Hepatic stellate cell (primary cell): ENCODE data around the gene SOX18.

Source experiments
- DNase-seq: peaks from one replicate; pipeline ENCODE4 v3.0.0; 2011; ENCODE audit warnings: low spot score

Gene SOX18

GRCh38 chr20:64067733-64068307 is 18.4 kb upstream of the SOX18 start:
- DNase-seq: no peak

DNA sequence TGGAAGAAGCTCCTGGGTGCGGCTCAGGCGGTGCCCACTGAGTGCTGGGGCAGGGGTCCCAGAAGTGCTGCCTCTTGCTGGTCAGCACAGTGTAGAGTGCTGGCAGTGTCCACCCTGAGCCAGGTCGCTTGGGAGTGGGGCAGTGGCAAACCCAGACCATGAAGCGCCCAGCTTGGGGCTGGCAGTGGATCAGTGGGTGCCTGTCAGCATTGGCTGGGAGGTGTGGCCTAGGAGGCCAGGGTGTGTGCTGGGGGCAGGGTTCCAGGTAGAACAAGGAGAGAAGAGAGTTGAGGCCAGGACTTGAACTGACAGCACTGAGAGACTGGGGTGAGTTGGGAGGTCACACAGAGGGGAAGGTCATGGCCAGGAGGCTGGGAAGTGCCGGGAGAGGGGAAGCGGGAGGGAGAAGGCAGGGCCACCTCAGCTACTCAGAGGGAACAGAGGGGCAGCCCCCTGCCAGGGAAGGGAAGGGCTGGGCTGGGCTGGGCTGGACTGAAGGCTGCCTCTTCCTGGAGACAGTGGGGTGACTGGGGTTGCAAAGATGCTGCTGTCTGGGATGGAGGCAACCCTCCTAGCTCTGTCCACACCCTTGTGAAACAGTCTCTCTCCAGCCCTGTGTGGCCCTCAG is 17.7 kb upstream of the SOX18 start:
- no peak for DNase-seq

DNA sequence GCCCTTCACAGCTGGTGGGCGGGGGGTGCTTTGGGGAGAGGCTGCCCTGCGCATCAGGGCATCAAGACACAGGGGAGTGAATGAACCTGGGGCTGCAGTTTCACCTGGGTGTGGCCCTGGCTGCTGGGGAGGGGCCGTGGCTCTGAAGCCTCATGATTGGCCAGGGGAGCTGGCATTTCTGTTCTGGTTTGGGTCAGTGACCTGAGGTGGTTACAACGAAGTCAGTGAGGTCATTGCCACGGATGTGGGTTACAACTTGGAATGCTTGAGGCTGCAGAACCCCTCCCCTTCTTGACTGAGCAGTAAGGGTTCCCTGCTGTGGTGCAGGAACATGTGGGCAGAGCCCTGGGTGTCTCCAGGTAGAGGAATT is 16.5 kb upstream of the SOX18 start:
- peak; percentile 89 for DNase-seq

DNA sequence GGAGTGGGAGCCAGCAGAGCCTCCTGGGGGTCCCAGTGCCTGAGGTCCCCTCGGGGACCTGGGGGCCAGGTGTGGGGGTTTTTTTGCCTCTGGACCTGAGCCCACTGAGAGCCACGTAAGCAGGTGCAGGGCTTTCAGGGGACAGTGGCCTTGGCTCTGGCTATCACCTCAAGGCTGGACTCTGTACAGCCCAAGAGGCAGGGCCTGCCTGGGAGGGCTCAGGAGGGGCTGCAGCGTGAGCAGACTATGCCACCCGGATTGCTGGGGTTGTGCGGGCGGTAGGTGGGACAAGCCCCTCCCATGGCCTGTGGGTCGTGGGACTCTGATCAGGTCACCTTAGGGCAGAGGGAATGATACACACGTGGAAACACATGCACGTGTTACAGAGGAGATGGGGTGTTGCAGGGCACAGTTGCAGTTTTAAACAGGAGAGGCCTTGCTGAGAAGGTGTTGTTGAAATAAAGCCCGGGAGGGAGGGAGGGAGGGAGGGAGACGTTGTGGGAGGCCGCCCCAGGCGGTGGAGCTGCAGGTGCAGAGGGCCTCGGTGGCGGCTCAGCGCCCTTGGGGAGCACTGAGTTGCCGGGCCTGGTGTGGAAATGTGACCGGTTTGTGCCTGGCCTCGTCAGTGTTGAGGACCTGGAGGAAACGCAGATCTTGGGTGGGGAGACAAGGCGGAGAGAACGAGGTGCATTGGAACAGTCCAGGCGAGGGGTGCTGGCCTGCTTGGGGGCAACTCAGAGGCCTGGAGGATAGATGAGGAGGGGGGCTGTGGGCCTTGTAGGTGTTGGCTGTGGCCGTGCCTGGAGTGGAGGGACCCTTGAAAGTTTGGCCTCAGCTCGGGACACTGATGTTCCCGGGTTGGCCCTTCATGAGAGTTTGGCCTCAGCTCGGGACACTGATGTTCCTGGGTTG is 15.9 kb upstream of the SOX18 start:
- no peak for DNase-seq

- DNase-seq: peak; percentile 83
Observed at GRCh38 chr20:64064145-64064698, 14.8 kb upstream of the SOX18 start.

- DNase-seq: peak; percentile 57
Observed at GRCh38 chr20:64063389-64064144, 14.1 kb upstream of the SOX18 start.

- DNase-seq: peak; percentile 99
Observed at GRCh38 chr20:64062596-64063388, 13.4 kb upstream of the SOX18 start, which contains the start of gene TCEA2. TSS of gene TCEA2 (plus strand) at chr20:64063198. CDS start at chr20:64063313, 115 bp downstream.

GRCh38 chr20:64062276-64062595 is 12.8 kb upstream of the SOX18 start:
- no peak for DNase-seq

DNA sequence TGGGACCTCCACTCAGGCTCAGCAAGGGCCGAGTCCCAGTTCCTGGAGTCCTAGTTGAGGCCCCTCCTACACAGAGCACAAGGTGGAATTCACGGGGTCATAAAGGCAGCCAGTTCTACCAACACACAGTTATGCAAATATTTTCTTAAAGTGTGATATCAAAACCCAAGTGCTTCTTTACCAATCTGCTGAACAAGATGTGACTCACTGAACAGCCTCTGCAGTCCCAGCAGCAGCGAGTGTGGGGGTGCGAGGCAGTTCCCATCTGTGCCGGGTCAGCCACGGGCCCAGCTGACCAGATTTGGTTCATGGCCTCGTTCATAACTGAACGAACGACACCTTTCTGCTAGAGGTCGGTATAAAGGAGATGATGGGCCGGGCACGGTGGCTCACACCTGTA is 9.1 kb upstream of the SOX18 start:
- no peak for DNase-seq

DNA sequence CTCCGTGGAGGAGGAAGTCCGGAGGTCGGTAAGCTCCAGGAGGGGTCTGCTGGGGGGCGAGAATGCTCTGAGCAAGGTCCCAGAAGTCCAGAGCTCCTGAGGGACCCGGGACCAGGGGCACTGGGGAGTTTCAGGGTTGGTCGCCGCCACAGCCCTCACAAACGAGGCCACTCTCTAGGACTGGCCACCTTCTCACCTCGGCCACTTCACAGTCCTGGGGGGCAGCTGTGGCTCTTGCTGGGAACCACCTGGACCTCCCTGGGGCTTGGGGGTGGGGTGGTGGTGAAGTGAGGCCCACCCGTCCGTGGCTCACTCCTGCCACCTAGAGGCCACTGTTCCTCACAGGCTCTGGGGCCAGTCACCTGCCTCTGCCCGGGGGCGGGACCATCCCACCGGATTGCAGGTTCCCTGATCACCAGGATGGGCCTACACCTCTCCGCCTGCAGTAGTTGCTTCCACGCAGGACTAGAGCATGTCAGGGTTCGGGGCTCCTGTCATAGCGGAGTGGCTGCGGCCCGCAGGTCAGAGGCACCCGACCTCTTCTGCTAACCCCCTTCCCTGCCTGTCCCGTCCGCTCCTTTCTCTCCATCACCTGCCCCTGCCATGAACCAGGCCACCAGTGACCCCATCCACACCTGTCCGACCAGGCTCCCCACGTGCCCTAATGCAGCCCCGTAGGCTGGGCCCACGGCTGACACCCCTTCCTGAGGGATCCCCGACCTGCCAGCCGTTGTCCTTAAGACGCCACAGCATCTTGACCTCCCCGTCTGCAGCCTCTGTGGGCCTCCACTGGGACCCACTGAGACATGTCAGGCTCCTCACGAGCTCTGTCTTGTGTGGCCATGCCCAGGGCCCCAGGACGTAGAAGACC is 8.4 kb upstream of the SOX18 start:
- peak; percentile 85 for DNase-seq

DNA sequence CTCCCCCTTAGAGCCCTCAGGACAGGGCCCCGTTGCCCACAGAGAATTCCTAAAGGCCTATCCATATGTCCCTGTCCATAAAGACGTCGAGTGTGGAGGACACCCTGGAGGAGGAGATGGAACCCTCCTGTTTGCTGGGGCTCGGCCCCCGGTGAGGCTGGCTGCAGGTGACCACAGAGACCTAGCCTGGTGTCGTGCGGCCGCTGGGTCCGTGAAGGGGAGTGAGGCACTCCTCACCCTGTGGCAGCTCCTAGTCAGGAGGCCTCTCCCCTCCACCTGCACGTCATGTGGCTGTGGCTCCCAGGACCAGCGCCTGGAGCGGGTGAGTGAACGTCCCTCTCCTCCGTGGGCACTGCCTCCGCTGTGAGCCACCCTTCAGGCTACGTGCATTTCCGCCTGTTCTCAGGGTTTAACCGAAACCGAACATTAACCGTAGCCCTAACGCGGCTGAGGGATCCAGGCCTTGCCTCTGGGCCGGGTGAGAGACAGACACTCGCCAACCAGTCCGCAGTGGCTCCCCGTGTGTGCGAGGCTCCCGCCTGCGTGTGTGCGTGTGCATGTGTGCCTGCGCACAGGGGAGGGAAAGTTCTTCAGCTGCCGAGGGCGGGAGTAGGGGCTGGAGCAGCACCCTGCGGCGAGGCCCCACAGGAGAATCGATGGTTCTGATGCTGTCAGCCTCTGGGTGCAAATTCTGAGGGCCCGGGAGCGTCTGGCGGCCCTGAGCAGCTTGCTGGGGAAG is 7.6 kb upstream of the SOX18 start:
- no peak for DNase-seq

DNA sequence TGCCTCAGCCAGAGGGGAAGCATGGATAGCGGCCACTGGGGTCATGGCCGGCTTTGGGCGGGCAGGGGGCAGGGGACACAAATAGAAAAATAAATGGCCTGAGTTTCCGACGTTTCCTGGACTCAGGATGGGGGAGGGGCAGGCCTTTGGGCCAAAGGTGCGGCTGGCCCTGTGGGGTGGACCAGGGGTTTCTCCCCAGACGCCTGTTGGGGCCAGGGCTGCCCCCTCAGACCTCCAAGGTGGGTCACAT is 7.1 kb upstream of the SOX18 start:
- no peak for DNase-seq

- peak; percentile 78 for DNase-seq
Observed at GRCh38 chr20:64055893-64056638, 6.6 kb upstream of the SOX18 start.

- no peak for DNase-seq
Observed at GRCh38 chr20:64055396-64055892, 6.0 kb upstream of the SOX18 start.

- peak; percentile 83 for DNase-seq
Observed at GRCh38 chr20:64053841-64054661, 4.6 kb upstream of the SOX18 start.

GRCh38 chr20:64052987-64053840 is 3.8 kb upstream of the SOX18 start:
- no peak for DNase-seq

- no peak for DNase-seq
Observed at GRCh38 chr20:64052326-64052722, 2.9 kb upstream of the SOX18 start.
